GM18870 (cell line): ENCODE measurements around the gene NDUFA7.
"Not testable (repeated sequence)": the region's sequence is repeated elsewhere in the genome, so short reads cannot be mapped to it uniquely, and the experiment has no call there.

Experiments
- ATAC-seq: cut with Tn5 transposase; IDR thresholded peaks from one replicate; pipeline ENCODE4 v1.9.1; 2021; ENCODE audit warnings: moderate library complexity; ENCODE audit not compliant: unreplicated experiment

The NDUFA7 gene

GRCh38 chr19:8342316-8342683, 21.1 kb upstream of the NDUFA7 start:
- ATAC-seq, result no peak

- ATAC-seq, result not testable (repeated sequence)
Measured at GRCh38 chr19:8341504-8341903, 20.3 kb upstream of the NDUFA7 start.

- no peak for ATAC-seq
Measured at GRCh38 chr19:8340341-8341096, 19.3 kb upstream of the NDUFA7 start.

GRCh38 chr19:8338835-8339234, 17.7 kb upstream of the NDUFA7 start:
- ATAC-seq, result no peak

- ATAC-seq, result no peak
Measured at GRCh38 chr19:8337728-8338127, 16.6 kb upstream of the NDUFA7 start.

GRCh38 chr19:8336660-8337059, 15.5 kb upstream of the NDUFA7 start:
- no peak for ATAC-seq

GRCh38 chr19:8336072-8336569, 14.9 kb upstream of the NDUFA7 start:
- ATAC-seq, result no peak

GRCh38 chr19:8335343-8336071, 14.3 kb upstream of the NDUFA7 start:
- no peak for ATAC-seq

- no peak for ATAC-seq
Measured at GRCh38 chr19:8334458-8335342, 13.5 kb upstream of the NDUFA7 start.

- ATAC-seq, result no peak
Measured at GRCh38 chr19:8333767-8334457, 12.7 kb upstream of the NDUFA7 start.

GRCh38 chr19:8332976-8333766, 12.0 kb upstream of the NDUFA7 start:
- no peak for ATAC-seq

- no peak for ATAC-seq
Measured at GRCh38 chr19:8331263-8331845, 10.2 kb upstream of the NDUFA7 start.

- ATAC-seq, result no peak
Measured at GRCh38 chr19:8329996-8330395, 8.8 kb upstream of the NDUFA7 start.

GRCh38 chr19:8325454-8325853, 4.3 kb upstream of the NDUFA7 start:
- ATAC-seq, result no peak

- no peak for ATAC-seq
Measured at GRCh38 chr19:8324186-8325050, 3.2 kb upstream of the NDUFA7 start.

- no peak for ATAC-seq
Measured at GRCh38 chr19:8323781-8324185, 2.6 kb upstream of the NDUFA7 start.

GRCh38 chr19:8322638-8322997, 1.4 kb upstream of the NDUFA7 start:
- ATAC-seq, result no peak

GRCh38 chr19:8321986-8322637, 937 bp upstream of the NDUFA7 start:
- ATAC-seq, result no peak
